ENCODE data around the gene RPS19BP1. TPM values are rescaled to one million over a fixed set of nuclear protein-coding genes. Genes with fewer than 3 reads are reported as not detected.

The RPS19BP1 gene
- total and polyA plus RNA-seq, 3 donors from 2014 or later = 97.7 to 158 (median 156) TPM

DNA sequence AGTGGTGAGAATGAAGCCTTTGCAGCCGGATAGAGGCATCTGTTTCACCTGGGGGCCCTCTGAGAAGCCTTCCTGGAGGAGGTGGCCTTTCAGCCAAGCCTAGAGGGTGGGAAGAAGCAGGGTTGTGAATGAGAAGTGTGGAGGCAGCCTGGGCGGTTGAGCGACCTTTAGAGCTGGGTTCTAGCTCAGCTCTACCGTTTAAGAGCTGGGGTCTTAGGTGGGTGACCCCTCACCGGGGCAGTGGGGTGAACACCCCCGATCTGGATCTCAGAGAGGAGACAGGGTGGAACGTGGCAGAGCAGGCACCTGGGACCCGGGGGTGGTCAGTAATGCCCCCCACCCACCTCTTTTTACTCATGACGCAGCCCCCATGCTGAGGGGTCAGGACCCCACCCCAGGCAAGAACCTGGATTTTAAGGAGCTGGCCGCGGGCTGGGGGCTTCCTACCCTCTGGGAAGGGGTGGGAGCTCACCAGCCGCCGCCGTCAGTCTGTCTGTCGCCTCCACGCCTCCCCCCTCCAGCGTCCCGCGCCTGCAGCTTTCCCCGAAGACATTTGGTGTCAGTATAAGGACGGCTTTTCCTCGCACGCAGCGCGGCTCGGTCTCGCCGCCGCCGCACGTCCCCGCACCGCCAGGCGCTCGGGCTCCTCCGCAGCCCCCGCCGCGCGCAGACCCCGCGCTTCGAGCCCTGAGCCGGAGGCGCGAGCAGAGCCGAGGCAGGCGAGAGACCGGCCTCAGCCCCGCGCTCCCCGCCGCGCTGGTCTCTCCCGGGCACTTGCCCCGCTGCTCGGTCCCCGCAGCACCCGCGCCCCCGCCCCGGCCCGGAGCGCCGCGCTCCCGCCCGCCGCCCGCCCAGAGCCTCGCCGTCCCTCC is 24.7 kb upstream of the RPS19BP1 start:
- intact Hi-C loops (cut with DNase I; ENCODE audit: low total_unique reads) = no loop called here
- Histone ChIP-seq H3K27me3 (no peaks in the 10 kb centered on the region), H3K9me3 (no peaks in the 10 kb centered on the region), H3K27ac (no peak overlapping the region), H3K36me3 (ENCODE audit: low read depth, missing control alignments) (no peaks in the 10 kb centered on the region), H3K4me3 (peak overlapping the region in 1 of 2 donors; percentile 23), H3K4me1 (peaks cover 3% of the 10 kb centered on the region)
- peak; percentile 55 for DNase-seq
- TF ChIP-seq POLR2A (IDR thresholded peaks at IDR 0.05) (no peak), CTCF (IDR thresholded peaks at IDR 0.05) (peak in 1 of 3 experiments; percentile 12)
- WGBS, 2 donors = 5 to 37% methylated on average over 8 to 57 of the region's 72 CpGs

DNA sequence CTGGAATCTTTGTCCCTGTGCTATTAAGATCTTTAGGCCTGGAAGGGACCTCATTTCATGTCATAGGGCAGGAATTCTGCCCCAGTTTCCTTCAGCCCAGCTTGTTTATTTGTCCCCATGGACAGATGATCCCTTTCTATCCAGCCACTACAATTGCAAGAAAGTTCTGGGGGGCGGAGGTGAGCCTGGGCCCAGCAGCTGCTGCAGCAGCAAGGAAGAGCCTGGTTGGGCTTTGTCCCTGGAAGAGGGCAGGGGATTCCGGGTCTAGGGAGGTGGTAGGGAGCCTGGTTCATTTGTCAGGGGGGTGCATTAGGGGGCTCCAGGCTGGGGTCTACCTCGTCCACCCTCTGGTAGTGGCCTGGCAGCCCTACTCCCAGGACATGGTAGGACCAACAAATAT is 21.6 kb upstream of the RPS19BP1 start:
- H3K27me3 ChIP-seq = no peaks in the 10 kb centered on the region
- intact Hi-C loops (cut with DNase I; ENCODE audit: low total_unique reads) = no loop called here
- DNase-seq = no peak

GRCh38 chr22:39553429-39553828 is 20.9 kb upstream of the RPS19BP1 start:
- no peaks in the 10 kb centered on the region for H3K4me1 ChIP-seq
- no peaks in the 10 kb centered on the region for H3K9me3 ChIP-seq
- no peak for TF ChIP-seq POLR2A (IDR thresholded peaks at IDR 0.05)
- TF ChIP-seq CTCF (IDR thresholded peaks at IDR 0.05) = no peak
- no peak overlapping the region for H3K4me3 ChIP-seq
- H3K27me3 ChIP-seq = no peaks in the 10 kb centered on the region
- no peak for DNase-seq
- no peaks in the 10 kb centered on the region for H3K36me3 ChIP-seq (ENCODE audit: low read depth, missing control alignments)
- WGBS, 2 donors = 82 to 94% methylated on average over 3 of the region's 3 CpGs
- no peak overlapping the region for H3K27ac ChIP-seq
- intact Hi-C loops (cut with DNase I; ENCODE audit: low total_unique reads) = no loop called here

More for the DNA sequence above, 21.6 kb upstream of the RPS19BP1 start:
- Histone ChIP-seq H3K4me1 (no peaks in the 10 kb centered on the region), H3K36me3 (ENCODE audit: low read depth, missing control alignments) (no peaks in the 10 kb centered on the region), H3K4me3 (no peak overlapping the region), H3K27ac (no peak overlapping the region), H3K9me3 (no peaks in the 10 kb centered on the region)
- 75 to 86% methylated on average over 3 of the region's 3 CpGs for WGBS, 2 donors
- TF ChIP-seq POLR2A (IDR thresholded peaks at IDR 0.05) (no peak), CTCF (IDR thresholded peaks at IDR 0.05) (no peak)

DNA sequence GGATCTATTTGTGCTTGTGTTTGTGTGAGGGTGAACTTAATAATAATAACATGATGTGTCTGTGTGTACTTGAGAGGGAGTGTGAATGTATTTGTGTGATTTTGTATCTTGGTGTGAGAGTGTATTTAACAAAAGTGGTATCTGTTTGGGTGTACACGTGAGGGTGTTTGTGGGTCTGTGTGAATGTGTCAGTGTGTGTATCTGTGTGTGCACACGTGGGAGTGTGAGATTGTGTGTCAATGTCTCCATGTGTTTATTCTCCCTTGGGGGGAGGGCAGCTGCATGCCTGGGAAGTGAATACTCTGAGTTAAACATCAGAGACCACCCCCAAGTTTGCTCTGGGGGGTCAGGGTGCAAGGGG is 15.0 kb upstream of the RPS19BP1 start:
- intact Hi-C loops (cut with DNase I; ENCODE audit: low total_unique reads) = no loop called here
- DNase-seq = no peak
- Histone ChIP-seq H3K27ac (no peak overlapping the region), H3K4me1 (no peaks in the 10 kb centered on the region), H3K9me3 (no peaks in the 10 kb centered on the region), H3K4me3 (no peak overlapping the region), H3K27me3 (no peaks in the 10 kb centered on the region), H3K36me3 (ENCODE audit: low read depth, missing control alignments) (no peaks in the 10 kb centered on the region)
- 48 to 52% methylated on average over 2 of the region's 2 CpGs for WGBS, 2 donors
- TF ChIP-seq POLR2A (IDR thresholded peaks at IDR 0.05) (no peak), CTCF (IDR thresholded peaks at IDR 0.05) (no peak)
